NCI-H526 (cell line): ENCODE measurements around the gene FYCO1.

Source experiments
- DNase-seq, 2 experiments: peaks; one replicate each; lab custom pipeline; 2025; lab: John Stamatoyannopoulos, UW

The FYCO1 gene

GRCh38 chr3:45984331-45985312 lies 11.0 kb downstream of the FYCO1 start:
- DNase-seq: no peak

GRCh38 chr3:45983770-45984169 lies 11.9 kb downstream of the FYCO1 start:
- no peak for DNase-seq

GRCh38 chr3:45981346-45982074 lies 14.1 kb downstream of the FYCO1 start:
- DNase-seq: no peak

GRCh38 chr3:45980819-45981218 lies 14.8 kb downstream of the FYCO1 start:
- no peak for DNase-seq

GRCh38 chr3:45980229-45980813 lies 15.3 kb downstream of the FYCO1 start:
- no peak for DNase-seq

- DNase-seq: no peak
These were observed 16.2 kb downstream of the FYCO1 start for GRCh38 chr3:45979378-45979777.

GRCh38 chr3:45978006-45978761 lies 17.4 kb downstream of the FYCO1 start:
- DNase-seq: no peak

- no peak for DNase-seq
These were observed 19.2 kb downstream of the FYCO1 start for GRCh38 chr3:45976191-45977091.

GRCh38 chr3:45975686-45976085 lies 19.9 kb downstream of the FYCO1 start:
- no peak for DNase-seq

GRCh38 chr3:45974686-45975085 lies 20.9 kb downstream of the FYCO1 start:
- peak in 1 of 2 experiments; percentile 65 for DNase-seq

GRCh38 chr3:45972534-45973402 lies 22.9 kb downstream of the FYCO1 start:
- DNase-seq: no peak

- no peak for DNase-seq
These were observed 25.7 kb downstream of the FYCO1 start for GRCh38 chr3:45969953-45970352.

GRCh38 chr3:45969116-45969515 lies 26.5 kb downstream of the FYCO1 start:
- no peak for DNase-seq

- no peak for DNase-seq
These were observed 26.9 kb downstream of the FYCO1 start for GRCh38 chr3:45968706-45969105.

GRCh38 chr3:45968149-45968548 lies 27.5 kb downstream of the FYCO1 start:
- DNase-seq: no peak

- DNase-seq: no peak
These were observed 27.9 kb downstream of the FYCO1 start for GRCh38 chr3:45967724-45968123.

- no peak for DNase-seq
These were observed 28.5 kb downstream of the FYCO1 start for GRCh38 chr3:45966950-45967640.

GRCh38 chr3:45966371-45966791 lies 29.2 kb downstream of the FYCO1 start:
- DNase-seq: no peak

GRCh38 chr3:45965653-45966052 lies 30.0 kb downstream of the FYCO1 start:
- DNase-seq: no peak
